SU-DHL-6 (cell line): ENCODE data around the gene SPECC1.

ENCODE experiments used
- H2AFZ ChIP-seq: fragments of 200-600 bp; sonication (generic); 2 replicates; pipeline ENCODE4 v1.6.1; 2014; ENCODE audit warnings: low read depth, mild to moderate bottlenecking, moderate library complexity, mixed read lengths, antibody characterized with exemption, low read length; ENCODE audit not compliant: severe bottlenecking
- H3F3A ChIP-seq: fragments of 200-600 bp; shearing (Covaris generic); 2 replicates; pipeline ENCODE4 v1.6.0; 2016; ENCODE audit warnings: antibody characterized with exemption, mild to moderate bottlenecking; ENCODE audit not compliant: insufficient read depth
- H3K27ac ChIP-seq: fragments of 200-600 bp; sonication (generic); 2 replicates; pipeline ENCODE4 v1.5.1; 2016; ENCODE audit warnings: low read depth, mild to moderate bottlenecking, low read length, moderate library complexity, mixed read lengths
- H3K27me3 ChIP-seq: fragments of 200-600 bp; sonication (generic), shearing (Covaris generic); 2 replicates; pipeline ENCODE4 v1.6.0; 2014; ENCODE audit warnings: mild to moderate bottlenecking, low read length
- H3K36me3 ChIP-seq: fragments of 200-600 bp; sonication (generic); 2 replicates; pipeline ENCODE4 v1.6.1; 2014; ENCODE audit warnings: mild to moderate bottlenecking, low read length, mixed read lengths
- H3K4me2 ChIP-seq: fragments of 300-600, 200-600 bp; shearing (Covaris generic), sonication (generic); 2 replicates; pipeline ENCODE4 v1.6.0; 2014; ENCODE audit warnings: low read length, low read depth, mild to moderate bottlenecking; ENCODE audit not compliant: poor library complexity, severe bottlenecking
- H3K4me3 ChIP-seq: fragments of 200-600 bp; sonication (generic); 2 replicates; pipeline ENCODE4 v1.5.1; 2014; ENCODE audit warnings: antibody characterized with exemption, low read length, mild to moderate bottlenecking, mixed read lengths; ENCODE audit not compliant: insufficient read depth, poor library complexity, severe bottlenecking
- H3K79me2 ChIP-seq: fragments of 200-600 bp; sonication (generic); 2 replicates; pipeline ENCODE4 v1.6.1; 2014; ENCODE audit warnings: mild to moderate bottlenecking, low read length, moderate library complexity; ENCODE audit not compliant: insufficient read depth
- H3K9ac ChIP-seq: fragments of 200-600 bp; sonication (generic); 2 replicates; pipeline ENCODE4 v1.7.0; 2014; ENCODE audit warnings: mild to moderate bottlenecking, low read length
- H3K9me2 ChIP-seq: fragments of 200-600 bp; sonication (generic); replicated peaks from 2 replicates; pipeline ENCODE4 v1.6.1; 2014; ENCODE audit warnings: low read length; ENCODE audit not compliant: insufficient read depth
- H3K9me3 ChIP-seq: fragments of 200-600 bp; sonication (generic); 2 replicates; pipeline ENCODE4 v1.6.1; 2014; ENCODE audit warnings: low read length, mixed read lengths; ENCODE audit not compliant: insufficient read depth
- H4K20me1 ChIP-seq: fragments of 200-600 bp; sonication (generic); 2 replicates; pipeline ENCODE4 v1.6.1; 2014; ENCODE audit warnings: low read depth, mild to moderate bottlenecking, antibody characterized with exemption, low read length, moderate library complexity, mixed read lengths
- CTCF ChIP-seq: fragments of 200-600 bp; sonication (generic); IDR thresholded peaks from one replicate; pipeline ENCODE4 v1.5.1; 2017; ENCODE audit warnings: antibody characterized with exemption, mild to moderate bottlenecking, low read length, moderate library complexity; ENCODE audit not compliant: insufficient read depth, poor library complexity, severe bottlenecking
- EZH2phosphoT487 ChIP-seq: fragments of 200-600 bp; sonication (generic), shearing (Covaris generic); conservative IDR thresholded peaks from 2 replicates; pipeline ENCODE4 v1.6.1; 2018; ENCODE audit warnings: mild to moderate bottlenecking, antibody characterized with exemption, low read length, moderate library complexity, mixed read lengths

SPECC1 gene

GRCh38 chr17:20184977-20185619 is 175.9 kb downstream of the SPECC1 start:
- Histone ChIP-seq H3K27me3 (no peaks in the 10 kb centered on the region), H3K36me3 (no peaks in the 10 kb centered on the region), H3K9me2 (no peaks in the 10 kb centered on the region), H4K20me1 (no peaks in the 10 kb centered on the region), H3K27ac (no peak overlapping the region), H3K9ac (no peak overlapping the region), H3K4me2 (no peak overlapping the region), H3K9me3 (no peaks in the 10 kb centered on the region), H3K4me3 (no peak overlapping the region), H2AFZ (no peak overlapping the region), H3K79me2 (no peaks in the 10 kb centered on the region), H3F3A (no peaks in the 10 kb centered on the region)
- no peak for TF ChIP-seq EZH2phosphoT487

- H2AFZ ChIP-seq, result no peak overlapping the region
- H3K4me3 ChIP-seq, result no peak overlapping the region
- H3K9me2 ChIP-seq, result no peaks in the 10 kb centered on the region
- no peaks in the 10 kb centered on the region for H3K36me3 ChIP-seq
- no peak overlapping the region for H3K9ac ChIP-seq
- H3K27ac ChIP-seq, result no peak overlapping the region
- no peaks in the 10 kb centered on the region for H3K9me3 ChIP-seq
- no peak for TF ChIP-seq EZH2phosphoT487
- no peak for TF ChIP-seq CTCF
- no peaks in the 10 kb centered on the region for H3F3A ChIP-seq
- H3K27me3 ChIP-seq, result no peaks in the 10 kb centered on the region
- no peak overlapping the region for H3K4me2 ChIP-seq
- H3K79me2 ChIP-seq, result no peaks in the 10 kb centered on the region
- H4K20me1 ChIP-seq, result no peaks in the 10 kb centered on the region
These were observed 177.9 kb downstream of the SPECC1 start for GRCh38 chr17:20187049-20187448.

GRCh38 chr17:20189302-20189701 is 180.1 kb downstream of the SPECC1 start:
- H2AFZ ChIP-seq, result no peak overlapping the region
- H3K36me3 ChIP-seq, result no peaks in the 10 kb centered on the region
- no peak overlapping the region for H3K4me3 ChIP-seq
- H3K4me2 ChIP-seq, result no peak overlapping the region
- no peaks in the 10 kb centered on the region for H3F3A ChIP-seq
- H3K9me2 ChIP-seq, result no peaks in the 10 kb centered on the region
- H3K27ac ChIP-seq, result no peak overlapping the region
- no peaks in the 10 kb centered on the region for H3K27me3 ChIP-seq
- TF ChIP-seq EZH2phosphoT487 (no peak), CTCF (no peak)
- no peaks in the 10 kb centered on the region for H3K9me3 ChIP-seq
- H4K20me1 ChIP-seq, result no peaks in the 10 kb centered on the region
- no peak overlapping the region for H3K9ac ChIP-seq
- no peaks in the 10 kb centered on the region for H3K79me2 ChIP-seq

GRCh38 chr17:20189979-20190378 is 180.8 kb downstream of the SPECC1 start:
- no peak overlapping the region for H3K4me2 ChIP-seq
- TF ChIP-seq EZH2phosphoT487 (no peak), CTCF (no peak)

More at GRCh38 chr17:20189979-20190378, 180.8 kb downstream of the SPECC1 start:
- Histone ChIP-seq H3K4me3 (no peak overlapping the region), H2AFZ (no peak overlapping the region), H3K36me3 (no peaks in the 10 kb centered on the region), H3K79me2 (no peaks in the 10 kb centered on the region), H4K20me1 (no peaks in the 10 kb centered on the region), H3K9ac (no peak overlapping the region), H3K27me3 (no peaks in the 10 kb centered on the region), H3K9me3 (no peaks in the 10 kb centered on the region; the same call in 1 of the 2 replicates), H3F3A (no peaks in the 10 kb centered on the region), H3K9me2 (no peaks in the 10 kb centered on the region), H3K27ac (no peak overlapping the region)
